ENCODE results near the gene CCNI2. TPM values are rescaled to one million over a fixed set of nuclear protein-coding genes. Genes with fewer than 3 reads are reported as not detected.
"Not testable (repeated sequence)": the region's sequence is repeated elsewhere in the genome, so short reads cannot be mapped to it uniquely, and the experiment has no call there.

CCNI2 gene
- total and polyA plus RNA-seq, 3 donors from 2014 or later: 1.1 to 4.5 (median 2.7) TPM

GRCh38 chr5:132791026-132791425 lies 43.8 kb downstream of the CCNI2 start:
- intact Hi-C loops (cut with DNase I; ENCODE audit: low total_unique reads): no loop called here
- Histone ChIP-seq H3K4me1 (no peaks in the 10 kb centered on the region), H3K4me3 (no peak overlapping the region), H3K9me3 (no peaks in the 10 kb centered on the region), H3K36me3 (ENCODE audit: low read depth, missing control alignments) (no peaks in the 10 kb centered on the region), H3K27me3 (no peaks in the 10 kb centered on the region), H3K27ac (no peak overlapping the region)
- no peak for DNase-seq
- TF ChIP-seq POLR2A (IDR thresholded peaks at IDR 0.05): no peak
- no peak for TF ChIP-seq CTCF (IDR thresholded peaks at IDR 0.05)
- 89 to 94% methylated on average over 3 of the region's 3 CpGs for WGBS, 2 donors

GRCh38 chr5:132797651-132798050 lies 50.4 kb downstream of the CCNI2 start:
- H3K4me3 ChIP-seq: no peak overlapping the region
- 36 to 59% methylated on average over 2 of the region's 2 CpGs for WGBS, 2 donors
- DNase-seq: peak; percentile 44
- no peaks in the 10 kb centered on the region for H3K27me3 ChIP-seq
- H3K9me3 ChIP-seq: no peaks in the 10 kb centered on the region
- peaks cover 6% of the 10 kb centered on the region for H3K4me1 ChIP-seq
- H3K36me3 ChIP-seq (ENCODE audit: low read depth, missing control alignments): no peaks in the 10 kb centered on the region
- intact Hi-C loops (cut with DNase I; ENCODE audit: low total_unique reads): no loop called here
- H3K27ac ChIP-seq: no peak overlapping the region
- no peak for TF ChIP-seq POLR2A (IDR thresholded peaks at IDR 0.05)
- no peak for TF ChIP-seq CTCF (IDR thresholded peaks at IDR 0.05)

GRCh38 chr5:132799392-132799791 lies 52.2 kb downstream of the CCNI2 start:
- H3K4me3 ChIP-seq: no peak overlapping the region
- TF ChIP-seq CTCF (IDR thresholded peaks at IDR 0.05) (no peak), POLR2A (IDR thresholded peaks at IDR 0.05) (no peak)
- intact Hi-C loops (cut with DNase I; ENCODE audit: low total_unique reads): no loop called here
- no peaks in the 10 kb centered on the region for H3K36me3 ChIP-seq (ENCODE audit: low read depth, missing control alignments)
- no peak overlapping the region for H3K27ac ChIP-seq
- 88 to 95% methylated on average over 2 of the region's 2 CpGs for WGBS, 2 donors
- peaks cover 6% of the 10 kb centered on the region for H3K4me1 ChIP-seq
- no peaks in the 10 kb centered on the region for H3K27me3 ChIP-seq
- DNase-seq: no peak
- no peaks in the 10 kb centered on the region for H3K9me3 ChIP-seq

GRCh38 chr5:132800545-132800944 lies 53.3 kb downstream of the CCNI2 start:
- 78 to 83% methylated on average over 2 of the region's 2 CpGs for WGBS, 2 donors
- TF ChIP-seq CTCF (IDR thresholded peaks at IDR 0.05) (no peak), POLR2A (IDR thresholded peaks at IDR 0.05) (no peak)

DNA sequence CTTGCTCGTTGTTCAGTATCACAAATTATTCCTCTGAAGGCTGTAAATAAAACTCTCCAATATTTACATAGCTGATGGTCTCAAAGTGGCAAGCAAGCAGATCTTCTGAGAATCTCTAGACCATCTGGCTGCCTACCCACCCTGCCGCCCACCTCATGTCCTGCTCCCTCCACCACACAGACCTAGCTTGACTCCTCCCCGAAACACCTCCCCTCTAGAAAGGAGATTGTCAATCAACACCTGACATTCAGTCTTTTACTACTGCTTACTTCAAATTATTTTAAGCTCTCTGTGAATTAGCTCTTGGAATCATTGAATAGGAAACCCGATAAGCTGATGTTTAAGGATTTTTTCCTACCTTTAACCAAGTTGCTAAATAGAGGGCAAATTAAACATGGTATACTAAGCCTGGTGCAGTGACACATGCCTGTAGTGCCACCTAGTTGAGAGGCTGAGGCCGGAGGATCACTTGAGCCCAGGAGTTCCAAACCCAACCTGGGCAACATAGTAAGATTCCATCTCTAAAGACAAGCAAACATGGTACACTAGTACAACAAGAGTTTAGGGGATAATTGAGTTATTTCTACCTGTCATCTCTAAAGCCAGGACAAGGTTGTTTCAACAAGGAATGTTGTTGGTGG lies 54.9 kb downstream of the CCNI2 start:
- WGBS, 2 donors: 90 to 93% methylated on average over 5 of the region's 5 CpGs
- H3K36me3 ChIP-seq (ENCODE audit: low read depth, missing control alignments): no peaks in the 10 kb centered on the region
- peaks cover 6% of the 10 kb centered on the region for H3K4me1 ChIP-seq
- no peak overlapping the region for H3K27ac ChIP-seq
- intact Hi-C loops (cut with DNase I; ENCODE audit: low total_unique reads): no loop called here
- TF ChIP-seq CTCF (IDR thresholded peaks at IDR 0.05): no peak
- TF ChIP-seq POLR2A (IDR thresholded peaks at IDR 0.05): no peak
- peak; percentile 8 for DNase-seq
- no peak overlapping the region for H3K4me3 ChIP-seq
- no peaks in the 10 kb centered on the region for H3K9me3 ChIP-seq
- no peaks in the 10 kb centered on the region for H3K27me3 ChIP-seq

More at GRCh38 chr5:132800545-132800944, 53.3 kb downstream of the CCNI2 start:
- no peaks in the 10 kb centered on the region for H3K36me3 ChIP-seq (ENCODE audit: low read depth, missing control alignments)
- H3K27me3 ChIP-seq: no peaks in the 10 kb centered on the region
- DNase-seq: no peak
- peaks cover 6% of the 10 kb centered on the region for H3K4me1 ChIP-seq
- no peak overlapping the region for H3K27ac ChIP-seq
- intact Hi-C loops (cut with DNase I; ENCODE audit: low total_unique reads): no loop called here
- no peaks in the 10 kb centered on the region for H3K9me3 ChIP-seq
- H3K4me3 ChIP-seq: no peak overlapping the region

DNA sequence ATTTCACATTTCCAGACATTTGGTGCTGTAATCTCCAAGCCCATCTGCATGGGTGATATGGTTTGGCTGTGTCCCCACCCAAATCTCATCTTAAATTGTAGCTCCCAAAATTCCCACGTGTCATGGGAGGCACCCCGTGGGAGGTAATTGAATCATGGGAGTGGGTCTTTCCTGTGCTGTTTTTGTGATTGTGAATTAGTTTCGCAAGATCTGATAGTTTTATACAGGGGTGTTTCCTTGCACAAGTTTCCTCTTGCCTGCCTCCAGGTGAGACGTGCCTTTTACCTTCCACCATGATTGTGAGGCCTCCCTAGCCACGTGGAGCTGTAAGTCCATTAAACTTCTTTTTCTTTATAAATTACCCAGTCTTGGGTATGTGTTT lies 55.5 kb downstream of the CCNI2 start:
- DNase-seq; H3K9me3 ChIP-seq; H3K4me1 ChIP-seq; H3K4me3 ChIP-seq; H3K27ac ChIP-seq; H3K36me3 ChIP-seq (ENCODE audit: low read depth, missing control alignments); intact Hi-C loops (cut with DNase I; ENCODE audit: low total_unique reads); H3K27me3 ChIP-seq: not testable (repeated sequence)
- 83 to 88% methylated on average over 5 of the region's 5 CpGs for WGBS, 2 donors

Data from testis (tissue), 3 donors.